WTC11 (cell line): Measurements from ENCODE around the gene CYB561D2.

Source experiments
- CREM ChIP-seq: sonication (generic); formaldehyde crosslinking; IDR thresholded peaks from 2 replicates; pipeline ENCODE4 v1.8.1; 2022; ENCODE audit warnings: mild to moderate bottlenecking, missing genetic modification reagents, moderate library complexity
- CTCF ChIP-seq: fragments of 200-600 bp; IDR thresholded peaks from 2 replicates; pipeline ENCODE4 v1.8.0; 2022; ENCODE audit warnings: antibody characterized with exemption
- FOXJ3 ChIP-seq: sonication (generic); formaldehyde crosslinking; IDR thresholded peaks from 2 replicates; pipeline ENCODE4 v1.9.0; 2021; ENCODE audit warnings: missing genetic modification reagents, mild to moderate bottlenecking, borderline replicate concordance
- MAX ChIP-seq: sonication (generic); formaldehyde crosslinking; IDR thresholded peaks from 2 replicates; pipeline ENCODE4 v1.8.0; 2022; ENCODE audit warnings: mild to moderate bottlenecking, missing genetic modification reagents
- NR1H2 ChIP-seq: sonication (generic); formaldehyde crosslinking; IDR thresholded peaks from 2 replicates; pipeline ENCODE4 v1.9.0; 2021; ENCODE audit warnings: mild to moderate bottlenecking, moderate library complexity, missing genetic modification reagents
- ZBTB21 ChIP-seq: sonication (generic); formaldehyde crosslinking; IDR thresholded peaks from 2 replicates; pipeline ENCODE4 v1.8.1; 2023; ENCODE audit warnings: mild to moderate bottlenecking, missing genetic modification reagents, borderline replicate concordance
- ZNF232 ChIP-seq: sonication (generic); formaldehyde crosslinking; IDR thresholded peaks from 2 replicates; pipeline ENCODE4 v1.8.0; 2022; ENCODE audit warnings: mild to moderate bottlenecking, missing genetic modification reagents

GRCh38 chr3:50341537-50341936 is 9.1 kb upstream of the CYB561D2 start:
- no peak for TF ChIP-seq CTCF
- no peak for TF ChIP-seq NR1H2 (CRISPR knock-in tag)
- TF ChIP-seq ZNF232 (CRISPR knock-in tag): no peak
- no peak for TF ChIP-seq MAX (CRISPR knock-in tag)
- no peak for TF ChIP-seq CREM
- TF ChIP-seq ZBTB21 (CRISPR knock-in tag): no peak
- no peak for TF ChIP-seq FOXJ3 (CRISPR knock-in tag)
